ENCODE data around the gene EPGN. TPM values are rescaled to one million over a fixed set of nuclear protein-coding genes. Genes with fewer than 3 reads are reported as not detected.

Gene EPGN
- polyA plus RNA-seq, 1 donor from 2014 or later: not detected

GRCh38 chr4:74294681-74295080 is 13.6 kb upstream of the EPGN start:
- Histone ChIP-seq H3K4me3 (ENCODE audit: low read length) (no peak overlapping the region), H2AFZ (ENCODE audit: low read depth, low read length) (no peak overlapping the region), H3F3A (ENCODE audit: insufficient read depth, low read length, poor library complexity, severe bottlenecking) (no peaks in the 10 kb centered on the region), H3K27ac (ENCODE audit: low read length) (no peak overlapping the region), H3K9me3 (ENCODE audit: low read length) (no peaks in the 10 kb centered on the region), H3K27me3 (ENCODE audit: insufficient read depth, low read depth, low read length) (no peaks in the 10 kb centered on the region), H3K79me2 (replicated peaks; ENCODE audit: insufficient read depth, low read length) (no peaks in the 10 kb centered on the region), H3K9me2 (ENCODE audit: insufficient read depth, low read length) (no peaks in the 10 kb centered on the region), H3K36me3 (ENCODE audit: insufficient read depth, low read length) (no peaks in the 10 kb centered on the region), H4K20me1 (ENCODE audit: insufficient read depth) (no peaks in the 10 kb centered on the region), H3K4me2 (ENCODE audit: low read length) (no peak overlapping the region), H3K9ac (ENCODE audit: low read length) (no peak overlapping the region)
- no peak for TF ChIP-seq SMC3 (conservative IDR thresholded peaks at IDR 0.05; ENCODE audit: poor library complexity)
- TF ChIP-seq EP300 (conservative IDR thresholded peaks at IDR 0.05; ENCODE audit: poor library complexity, severe bottlenecking): no peak
- TF ChIP-seq POLR2AphosphoS5 (IDR thresholded peaks at IDR 0.05): no peak
- no peak for TF ChIP-seq MXI1 (conservative IDR thresholded peaks at IDR 0.05; ENCODE audit: poor library complexity, severe bottlenecking)
- TF ChIP-seq EZH2 (IDR thresholded peaks at IDR 0.05; ENCODE audit: borderline replicate concordance, insufficient read depth, low read length, poor library complexity, severe bottlenecking): no peak
- no peak for TF ChIP-seq REST (IDR thresholded peaks at IDR 0.05; ENCODE audit: borderline replicate concordance)
- no peak for TF ChIP-seq TAF1 (IDR thresholded peaks at IDR 0.05; ENCODE audit: low read depth)

- TF ChIP-seq CTCF (IDR thresholded peaks at IDR 0.05; ENCODE audit: poor library complexity, severe bottlenecking) (no peak), MXI1 (conservative IDR thresholded peaks at IDR 0.05; ENCODE audit: poor library complexity, severe bottlenecking) (no peak), REST (IDR thresholded peaks at IDR 0.05; ENCODE audit: borderline replicate concordance) (no peak), EP300 (conservative IDR thresholded peaks at IDR 0.05; ENCODE audit: poor library complexity, severe bottlenecking) (no peak), RAD21 (conservative IDR thresholded peaks at IDR 0.05) (no peak), EZH2 (IDR thresholded peaks at IDR 0.05; ENCODE audit: borderline replicate concordance, insufficient read depth, low read length, poor library complexity, severe bottlenecking) (no peak), SMC3 (conservative IDR thresholded peaks at IDR 0.05; ENCODE audit: poor library complexity) (no peak), TAF1 (IDR thresholded peaks at IDR 0.05; ENCODE audit: low read depth) (no peak), POLR2AphosphoS5 (IDR thresholded peaks at IDR 0.05) (no peak)
- no peak overlapping the region for H3K4me3 ChIP-seq (ENCODE audit: low read length)
- no peaks in the 10 kb centered on the region for H3K27me3 ChIP-seq (ENCODE audit: insufficient read depth, low read depth, low read length)
- H3K9ac ChIP-seq (ENCODE audit: low read length): no peak overlapping the region
- H3K9me2 ChIP-seq (ENCODE audit: insufficient read depth, low read length): no peaks in the 10 kb centered on the region
- peak overlapping the region; percentile 19 for H3K27ac ChIP-seq (ENCODE audit: low read length)
- no peaks in the 10 kb centered on the region for H3K79me2 ChIP-seq (replicated peaks; ENCODE audit: insufficient read depth, low read length)
- H3F3A ChIP-seq (ENCODE audit: insufficient read depth, low read length, poor library complexity, severe bottlenecking): no peaks in the 10 kb centered on the region
- H3K36me3 ChIP-seq (ENCODE audit: insufficient read depth, low read length): no peaks in the 10 kb centered on the region
- no peaks in the 10 kb centered on the region for H3K9me3 ChIP-seq (ENCODE audit: low read length)
- no peak overlapping the region for H3K4me2 ChIP-seq (ENCODE audit: low read length)
- peak overlapping the region; percentile 22 for H2AFZ ChIP-seq (ENCODE audit: low read depth, low read length)
- H4K20me1 ChIP-seq (ENCODE audit: insufficient read depth): no peaks in the 10 kb centered on the region
These were observed 10.7 kb upstream of the EPGN start for GRCh38 chr4:74297539-74297938.

All from neural cell (in vitro differentiated cells).